NCI-H187 treated with DMSO at 0.1 percent for 48 hours (cell line): Measurements from ENCODE around the gene CLEC16A.
"Not testable (repeated sequence)": the region's sequence is repeated elsewhere in the genome, so short reads cannot be mapped to it uniquely, and the experiment has no call there.

Experiments
- DNase-seq: peaks from one replicate; lab custom pipeline; 2025; lab: John Stamatoyannopoulos, UW

The CLEC16A gene

GRCh38 chr16:11204513-11205047 lies 260.2 kb downstream of the CLEC16A start:
- no peak for DNase-seq

GRCh38 chr16:11205065-11205699 lies 260.8 kb downstream of the CLEC16A start:
- no peak for DNase-seq

- no peak for DNase-seq
These were observed 261.6 kb downstream of the CLEC16A start for GRCh38 chr16:11205754-11206581.

GRCh38 chr16:11207646-11208045 lies 263.3 kb downstream of the CLEC16A start:
- DNase-seq: no peak

GRCh38 chr16:11208916-11209665 lies 264.7 kb downstream of the CLEC16A start:
- no peak for DNase-seq

DNA sequence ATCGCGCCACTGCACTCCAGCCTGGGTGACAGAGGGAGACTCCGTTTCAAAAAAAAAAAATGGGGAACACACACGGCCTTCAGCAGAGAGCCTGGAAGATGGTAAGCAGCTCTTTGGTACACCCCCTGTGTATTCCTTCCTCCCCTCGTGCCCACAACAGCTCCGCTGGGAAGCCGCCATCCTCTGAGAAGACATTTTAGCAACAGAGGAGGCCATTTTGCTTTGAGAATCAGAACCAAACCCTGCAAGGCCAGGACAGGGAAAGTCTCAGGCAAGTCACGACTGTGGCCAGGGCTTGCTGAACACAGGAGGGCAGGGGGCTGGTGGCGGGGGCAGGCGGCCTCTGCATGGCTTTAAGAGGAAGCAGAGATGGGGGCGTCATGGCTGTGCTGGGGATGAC lies 265.9 kb downstream of the CLEC16A start:
- no peak for DNase-seq

- no peak for DNase-seq
These were observed 267.0 kb downstream of the CLEC16A start for GRCh38 chr16:11211061-11211976.

- DNase-seq: no peak
These were observed 267.8 kb downstream of the CLEC16A start for GRCh38 chr16:11211977-11212797.

- DNase-seq: no peak
These were observed 268.4 kb downstream of the CLEC16A start for GRCh38 chr16:11212798-11213196.

DNA sequence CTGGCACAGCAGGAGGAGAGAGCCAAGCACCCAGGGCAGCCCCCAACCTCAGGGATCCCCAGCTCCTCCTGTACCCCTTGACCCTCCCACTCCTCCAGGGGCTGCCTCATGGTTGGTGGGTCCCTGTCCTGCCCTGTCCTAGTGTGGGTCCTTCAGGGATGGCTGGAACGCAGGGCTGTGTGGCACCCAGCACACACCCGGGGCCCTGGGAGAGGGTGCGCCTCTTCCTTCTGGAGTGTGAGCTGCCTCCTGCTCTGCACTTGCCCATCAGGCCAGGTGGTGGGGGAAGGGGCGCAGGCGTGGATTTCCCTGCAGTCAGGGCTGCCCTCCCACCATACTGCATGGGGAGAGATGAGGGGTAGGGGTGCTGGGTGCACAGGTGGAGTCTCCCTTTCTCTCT lies 269.0 kb downstream of the CLEC16A start:
- DNase-seq: no peak

- no peak for DNase-seq
These were observed 269.4 kb downstream of the CLEC16A start for GRCh38 chr16:11213799-11214198.

DNA sequence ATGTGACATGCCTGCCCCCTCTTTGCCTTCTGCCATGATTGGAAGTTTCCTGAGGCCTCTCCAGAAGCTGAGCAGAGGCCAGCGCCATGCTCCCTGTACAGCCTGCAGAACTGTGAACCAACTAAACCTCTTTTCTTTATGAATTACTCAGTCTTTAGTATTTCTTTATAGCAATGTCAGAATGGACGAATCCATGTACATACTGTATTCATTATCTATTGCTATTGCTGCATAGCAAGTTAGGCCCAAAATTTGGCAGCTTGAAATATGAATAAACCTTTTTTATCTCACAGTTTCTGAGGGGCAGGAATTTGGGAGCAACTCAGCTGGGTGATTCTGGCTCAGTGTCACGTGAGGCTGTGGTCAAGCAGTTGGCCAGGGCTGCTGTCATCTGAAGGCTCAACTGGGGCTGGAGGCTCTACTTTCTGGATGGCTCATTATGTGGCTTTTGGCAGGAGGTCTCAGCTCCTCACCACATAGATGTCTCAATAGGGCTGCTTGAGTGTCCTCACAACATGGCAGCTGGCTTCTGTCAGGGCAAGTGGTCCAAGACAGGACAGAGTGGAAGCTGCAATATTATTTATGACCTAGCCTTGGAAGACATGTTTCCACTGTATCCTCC lies 271.7 kb downstream of the CLEC16A start:
- no peak for DNase-seq

GRCh38 chr16:11217651-11218603 lies 273.6 kb downstream of the CLEC16A start:
- no peak for DNase-seq

DNA sequence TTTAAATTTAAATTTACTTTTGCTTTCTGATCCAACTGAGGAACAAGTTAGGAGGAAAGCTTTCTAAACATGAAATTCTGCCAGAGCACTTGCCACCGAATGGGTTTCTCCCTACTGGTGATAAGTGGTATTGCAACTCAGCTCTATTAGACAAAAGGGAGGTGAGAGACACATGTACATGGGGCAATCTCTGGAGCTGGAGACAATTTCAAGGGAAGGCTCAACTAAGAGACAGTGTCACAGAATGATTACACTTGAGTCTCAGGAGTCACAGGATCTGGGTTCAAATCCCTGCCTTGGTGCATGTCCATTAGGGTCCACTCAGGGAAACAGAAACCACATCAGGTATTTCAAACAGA lies 274.2 kb downstream of the CLEC16A start:
- no peak for DNase-seq

DNA sequence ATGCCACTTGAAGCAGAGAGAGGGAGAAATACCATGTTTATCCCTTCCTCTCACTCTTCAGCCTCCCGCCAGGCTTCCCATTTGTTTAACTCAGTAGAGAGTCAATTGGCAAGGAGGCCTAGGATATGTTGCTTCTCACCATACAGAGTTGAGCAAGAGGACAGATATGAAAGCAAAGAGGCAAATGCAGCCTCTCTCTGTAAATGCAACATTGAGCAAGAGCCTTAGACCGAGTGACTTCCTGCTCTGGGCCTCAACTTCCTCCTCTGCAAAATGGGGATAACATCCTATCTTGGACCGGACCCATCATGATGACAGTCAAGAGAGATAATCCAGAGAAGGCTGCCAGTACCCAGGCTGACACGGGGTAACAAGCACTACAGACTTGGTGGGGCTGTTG lies 274.8 kb downstream of the CLEC16A start:
- no peak for DNase-seq

GRCh38 chr16:11220507-11220906 lies 276.1 kb downstream of the CLEC16A start:
- not testable (repeated sequence) for DNase-seq

DNA sequence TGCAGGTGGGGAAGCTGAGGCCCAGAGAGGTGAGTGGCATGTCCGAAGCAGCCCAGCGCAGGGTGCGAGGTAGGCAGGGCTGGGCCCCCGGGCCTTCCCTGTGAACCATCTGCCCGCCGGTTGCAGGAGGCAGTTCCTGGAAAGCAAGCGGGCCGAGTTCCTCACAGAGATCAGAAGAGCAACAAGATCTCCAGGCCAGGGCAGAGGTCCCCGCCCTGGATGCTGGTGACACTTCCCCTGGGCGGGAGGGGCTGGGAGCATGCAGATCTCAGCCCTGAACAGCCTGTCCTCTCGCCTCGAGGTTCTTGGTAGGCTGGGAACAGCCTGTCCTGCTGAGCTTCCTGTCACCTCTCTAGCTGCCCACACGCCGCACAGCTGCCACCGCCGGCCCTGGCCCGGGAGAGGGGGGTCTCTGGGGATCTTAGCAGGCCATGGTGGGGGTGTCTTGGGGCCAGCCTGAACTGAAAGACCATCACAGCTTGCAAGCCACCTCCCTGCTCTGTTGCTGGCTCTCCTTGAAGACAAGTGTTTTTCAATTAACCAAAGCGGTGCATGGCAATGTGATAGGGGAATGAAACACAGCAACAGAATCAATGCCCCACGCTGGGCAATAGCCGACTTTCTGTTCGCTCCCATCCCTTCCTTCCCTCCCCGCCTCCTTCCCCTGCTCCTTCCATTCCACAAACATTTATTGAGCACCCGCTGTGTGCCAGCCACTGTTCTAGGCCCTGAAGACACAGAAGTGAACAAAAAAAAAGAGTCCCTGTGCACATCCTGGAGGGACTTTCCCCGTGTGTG lies 279.9 kb downstream of the CLEC16A start:
- no peak for DNase-seq
